GM19351 (cell line): Measurements from ENCODE around the gene FTCD.

Experiments
- ATAC-seq: cut with Tn5 transposase; IDR thresholded peaks from one replicate; pipeline ENCODE4 v1.9.1; 2021; ENCODE audit warnings: mild to moderate bottlenecking, moderate library complexity; ENCODE audit not compliant: unreplicated experiment

Gene FTCD

DNA sequence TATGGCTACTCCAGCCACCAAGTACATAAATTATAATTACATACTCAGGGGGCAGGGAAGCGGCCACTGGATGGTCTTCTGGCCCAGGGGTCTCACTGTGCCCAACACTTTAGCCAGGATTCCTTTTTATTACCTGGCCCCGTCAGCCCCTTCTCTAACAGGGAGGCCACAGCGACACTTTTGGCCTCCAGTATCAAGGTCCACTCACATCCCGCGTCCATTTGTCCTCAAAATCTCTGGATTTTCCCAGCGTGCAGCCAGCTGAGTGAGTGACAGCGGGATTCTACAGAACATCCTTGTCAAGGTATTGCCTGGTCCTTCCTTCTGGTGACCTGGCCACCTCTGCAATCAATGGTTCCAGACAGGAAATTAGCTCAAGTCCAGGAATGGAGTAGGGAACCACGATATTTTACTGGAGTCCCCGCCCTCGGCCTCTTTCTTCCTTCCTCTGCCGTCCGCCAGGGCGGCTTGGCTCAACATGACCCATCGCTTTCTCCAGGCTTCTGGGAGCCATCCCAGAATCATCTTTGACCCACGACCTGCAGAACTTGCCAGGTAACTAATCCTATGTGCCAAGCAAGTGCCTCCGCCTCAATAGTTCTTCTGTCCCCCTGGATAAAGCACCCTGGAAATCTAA, 60.2 kb downstream of the FTCD start:
- ATAC-seq, result no peak

DNA sequence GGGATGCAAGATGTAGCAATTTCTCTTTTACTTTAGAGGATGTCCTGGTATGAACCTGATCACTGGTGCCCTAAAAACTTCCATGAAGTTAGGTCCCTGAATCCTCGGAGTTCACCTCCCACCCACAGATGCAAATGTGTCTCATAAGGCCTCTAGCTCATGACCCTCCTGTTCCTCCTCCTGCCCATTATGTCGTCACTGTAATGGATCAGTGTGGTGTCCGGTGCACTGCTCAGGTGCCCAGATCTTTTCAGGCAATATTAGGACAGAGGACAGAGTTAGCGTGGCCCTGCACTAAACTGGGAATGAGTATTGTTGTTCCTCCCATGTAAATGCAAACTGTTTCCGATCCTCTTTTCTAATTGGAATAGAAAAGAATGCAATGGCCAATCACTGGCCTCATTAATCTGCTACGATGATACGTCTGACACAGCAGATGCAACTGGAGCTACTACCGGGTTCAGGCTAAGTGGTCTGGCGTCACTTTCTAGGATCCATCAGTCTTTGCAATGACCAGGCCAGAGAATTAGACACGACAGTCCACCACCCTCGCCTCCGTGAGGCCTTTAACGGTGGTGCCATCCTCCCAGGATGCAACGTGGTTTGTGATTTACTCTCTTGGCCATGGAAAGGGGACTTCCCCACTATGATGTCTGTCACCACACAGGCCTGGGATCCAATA, 60.8 kb downstream of the FTCD start:
- no peak for ATAC-seq

DNA sequence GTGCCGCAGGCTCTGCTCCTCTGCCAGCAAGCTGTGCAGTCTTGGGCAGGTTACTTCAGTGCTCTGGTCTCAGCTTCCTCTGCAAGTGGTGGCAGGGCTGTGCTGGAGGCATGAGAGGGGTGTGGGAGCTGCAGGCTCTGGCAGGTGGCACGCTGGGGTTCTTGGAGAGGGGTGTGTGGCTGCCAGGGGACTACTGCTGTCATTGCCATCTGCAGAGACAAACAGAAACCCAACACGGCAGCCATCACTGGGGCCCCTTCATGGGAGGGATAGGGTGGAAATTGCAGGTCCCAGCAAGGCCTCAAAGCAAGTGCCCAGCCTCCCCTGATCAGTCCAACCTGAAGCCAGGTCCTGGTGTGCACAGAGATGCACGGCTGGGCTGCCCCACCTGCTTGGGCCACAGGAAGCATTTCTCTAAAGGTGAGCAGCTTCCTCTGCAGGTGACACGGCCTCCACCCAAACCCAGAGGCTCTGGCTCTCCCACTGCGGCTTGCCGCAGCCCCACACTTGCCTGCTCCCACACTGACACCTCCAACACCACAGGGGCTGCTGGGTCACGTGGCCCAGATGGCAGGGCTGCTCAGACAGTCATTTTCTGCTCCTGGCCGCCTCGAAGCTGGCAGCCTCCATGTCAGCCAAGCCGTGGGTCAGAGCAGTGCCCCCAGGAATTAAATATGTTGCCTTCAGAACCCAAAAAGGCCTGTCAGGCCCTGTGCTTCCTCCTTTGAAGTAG, 61.5 kb downstream of the FTCD start:
- no peak for ATAC-seq

DNA sequence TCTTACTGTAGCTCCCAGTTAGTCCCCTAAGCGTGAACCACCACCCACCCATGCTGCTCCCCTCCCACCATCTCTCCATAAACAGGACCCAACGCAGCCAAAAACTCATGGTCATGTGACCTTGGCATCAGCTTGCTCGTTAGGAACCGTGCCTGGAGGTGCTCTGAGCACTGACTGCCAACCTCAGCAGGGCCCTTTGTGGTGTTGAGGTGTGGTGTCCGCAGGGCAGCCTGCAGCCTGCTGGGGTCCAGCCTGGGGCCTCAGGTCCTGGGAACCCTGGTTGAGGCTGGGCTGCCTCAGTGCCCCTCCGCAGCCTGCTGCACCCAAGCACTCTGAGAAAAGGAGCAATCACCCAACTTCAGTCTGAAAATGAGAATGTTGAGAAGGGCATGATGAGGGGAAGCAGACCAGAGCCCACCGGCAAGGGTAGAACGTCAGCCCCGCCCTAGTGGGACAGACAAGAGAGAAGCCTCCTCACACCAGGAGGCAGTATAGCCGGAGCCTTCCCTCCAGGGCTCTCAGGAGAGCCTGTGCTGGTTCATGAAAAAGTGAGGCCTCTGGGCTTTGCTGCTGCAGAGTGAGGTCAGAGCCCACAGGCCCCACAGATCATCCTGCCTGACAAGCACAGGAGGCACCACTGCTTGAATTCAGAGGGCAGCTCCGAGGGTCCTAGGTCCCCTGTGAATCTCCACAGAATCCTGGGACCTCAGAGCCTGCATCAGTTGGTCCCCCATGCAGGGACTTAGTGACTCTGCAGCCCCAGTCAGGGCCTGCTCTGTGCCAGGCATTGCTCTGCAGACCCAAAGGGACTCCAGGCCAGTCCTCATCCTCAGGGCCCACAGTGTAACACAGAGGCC, 62.3 kb downstream of the FTCD start:
- ATAC-seq, result no peak

DNA sequence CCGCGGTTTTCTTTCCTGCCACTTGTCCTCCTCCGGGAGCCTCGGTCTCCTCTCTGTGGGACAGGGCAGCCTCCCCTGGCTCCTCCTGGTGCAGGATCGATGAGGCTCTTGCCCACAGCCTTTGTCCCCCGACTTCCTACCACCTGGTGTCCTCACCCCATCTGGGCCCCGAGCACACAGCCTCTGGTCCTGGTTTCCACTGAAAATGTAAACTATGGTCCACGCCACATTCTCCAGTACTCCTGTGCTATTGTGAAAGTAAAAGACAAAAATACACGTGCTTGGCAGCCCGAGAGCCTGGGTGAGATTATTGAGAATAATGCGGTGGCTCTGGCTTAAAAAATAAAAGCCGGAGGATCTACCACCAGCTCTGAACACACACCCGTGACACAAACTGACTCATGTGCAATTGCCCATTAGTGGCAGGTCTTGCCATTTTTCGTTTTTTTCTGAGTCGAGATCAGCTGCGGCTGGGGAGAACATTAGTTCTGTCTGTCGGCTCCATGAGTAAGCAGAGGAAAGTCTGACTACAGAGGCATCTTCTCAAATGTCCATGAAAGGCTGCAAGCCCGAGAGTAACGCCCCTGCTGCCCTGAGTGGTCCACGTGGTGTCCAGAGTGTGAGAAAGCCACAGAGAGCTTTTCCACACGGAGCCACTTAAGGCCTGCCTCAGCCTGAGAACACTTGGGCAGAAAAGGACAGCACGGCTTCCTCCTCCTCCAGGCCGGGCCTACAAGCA, 63.2 kb downstream of the FTCD start:
- ATAC-seq, result no peak

DNA sequence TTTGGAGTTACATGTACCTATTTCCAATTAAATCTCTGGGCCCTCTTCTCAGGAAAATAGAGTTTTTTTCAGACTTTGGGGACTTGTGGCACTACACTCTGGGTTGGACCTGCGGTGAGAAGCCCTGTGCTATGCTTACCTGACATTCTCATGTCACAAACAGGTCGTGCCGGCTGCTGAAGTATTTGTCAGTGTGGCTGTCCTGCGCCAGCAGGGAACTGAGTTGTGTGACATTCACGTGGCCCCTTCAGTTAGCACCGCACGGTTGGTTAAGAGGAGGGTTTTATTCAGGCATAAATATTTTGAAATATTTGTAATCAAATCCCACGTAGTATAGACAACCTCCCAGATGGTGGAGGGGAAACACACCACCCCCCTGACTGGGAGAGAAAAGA, 63.8 kb downstream of the FTCD start:
- no peak for ATAC-seq

DNA sequence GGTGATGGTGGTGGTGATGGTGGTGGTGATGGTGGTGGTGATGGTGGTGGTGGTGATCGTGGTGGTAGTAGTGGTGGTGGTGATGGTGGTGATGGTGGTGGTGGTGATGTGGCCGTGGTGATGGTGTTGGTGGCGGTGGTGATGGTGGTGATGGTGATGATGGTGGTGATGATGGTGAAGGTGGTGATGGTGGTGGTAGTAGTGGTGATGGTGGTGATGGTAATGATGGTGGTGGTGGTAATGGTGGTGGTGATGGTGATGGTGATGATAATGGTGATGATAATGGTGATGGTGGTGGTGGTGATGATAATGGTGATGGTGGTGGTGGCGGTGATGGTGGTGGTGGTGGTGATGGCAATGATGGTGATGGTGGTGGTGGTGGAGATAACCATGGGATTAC, 64.3 kb downstream of the FTCD start:
- ATAC-seq, result no peak

DNA sequence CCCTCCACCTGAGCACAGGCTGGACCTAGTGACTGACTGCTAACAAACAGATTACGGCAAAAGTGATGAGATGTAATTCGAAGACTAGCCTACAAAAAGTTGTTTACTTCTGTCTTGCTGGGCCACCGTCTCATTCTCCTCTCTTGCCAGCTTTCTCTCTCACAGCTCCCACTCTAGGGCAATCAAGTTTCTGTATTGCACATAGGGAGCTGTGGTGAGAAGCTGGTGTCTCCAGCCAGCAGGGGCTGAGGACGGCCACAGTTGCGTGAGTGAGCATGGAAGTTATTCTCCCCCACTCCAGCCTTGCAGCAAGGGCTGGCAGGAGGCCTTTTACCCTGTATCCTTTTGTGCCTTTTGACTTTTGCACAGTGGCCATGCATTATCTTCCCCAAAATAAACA, 66.1 kb downstream of the FTCD start:
- no peak for ATAC-seq

DNA sequence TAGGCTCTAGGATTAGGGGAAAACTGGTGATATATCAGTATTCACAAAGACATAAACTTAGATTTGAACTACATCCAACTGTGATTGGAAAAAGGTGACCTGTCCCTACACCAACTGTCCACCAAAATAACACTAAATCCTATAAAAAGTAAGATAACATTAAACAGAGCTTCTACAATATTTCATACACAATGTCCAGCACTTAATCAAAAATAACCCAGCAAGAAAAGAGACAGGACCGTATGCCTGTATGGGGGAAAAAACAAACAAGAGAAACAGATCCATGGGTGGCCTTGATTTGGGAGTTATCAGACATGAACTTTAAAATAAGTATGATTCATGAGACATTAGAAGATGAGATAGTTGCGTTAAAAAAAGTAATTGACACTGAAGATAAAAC, 67.2 kb downstream of the FTCD start:
- ATAC-seq, result no peak

DNA sequence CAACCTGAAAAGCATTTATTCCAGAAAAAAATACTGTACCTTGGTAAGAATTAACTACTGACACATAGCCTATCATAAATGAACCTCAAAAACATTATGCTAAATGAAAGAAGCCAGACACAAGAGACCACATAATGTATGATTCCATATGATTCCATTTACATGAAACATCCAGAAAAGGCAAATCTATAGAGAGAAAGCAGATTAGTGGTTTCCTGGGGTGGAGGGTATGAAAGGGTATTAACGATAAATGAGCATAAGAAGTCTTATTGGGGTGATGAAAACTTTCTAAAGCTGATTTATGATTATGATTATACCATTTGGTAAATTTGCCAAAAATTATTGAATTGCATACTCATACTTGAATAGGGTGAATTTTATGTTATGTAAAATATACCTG, 67.7 kb downstream of the FTCD start:
- no peak for ATAC-seq
